ENCODE measurements around the gene FAM168A. TPM values are rescaled to one million over a fixed set of nuclear protein-coding genes. Genes with fewer than 3 reads are reported as not detected.

FAM168A gene
- total and polyA plus RNA-seq, 9 of the 15 experiments (the other 6 are each of a cell fraction or from before 2014, with no cell fraction given) = 0.44 to 7.2 (median 2.9) TPM

GRCh38 chr11:73376803-73377629 is 220.9 kb downstream of the FAM168A start (continued):
- TF ChIP-seq CHCHD3 (CRISPR knock-in tag; IDR thresholded peaks at IDR 0.05) = no peak
- no peak for TF ChIP-seq SMAD1 (IDR thresholded peaks at IDR 0.05; ENCODE audit: low read depth, low read length, partially characterized antibody)
- no peak for TF ChIP-seq HSF4 (CRISPR knock-in tag; IDR thresholded peaks at IDR 0.05; ENCODE audit: borderline replicate concordance)
- TF ChIP-seq EHMT2 (IDR thresholded peaks at IDR 0.05) = peak; percentile 63; the same call in 1 of the 2 replicates
- TF ChIP-seq ZNF263 (CRISPR knock-in tag; IDR thresholded peaks at IDR 0.05; ENCODE audit: borderline replicate concordance) = peak; percentile 73; the same call in 1 of the 2 replicates
- no peak for TF ChIP-seq CC2D1A (IDR thresholded peaks at IDR 0.05)
- TF ChIP-seq NCOR1 (IDR thresholded peaks at IDR 0.05) = 0 out of 2 replicates have a peak, but pooled peaks have one; percentile 28
- no peak for TF ChIP-seq LCOR (CRISPR knock-in tag; IDR thresholded peaks at IDR 0.05)
- TF ChIP-seq KLF10 (CRISPR knock-in tag; IDR thresholded peaks at IDR 0.05) = no peak
- TF ChIP-seq TBP (optimal IDR thresholded peaks at IDR 0.05; ENCODE audit: low read depth, low read length) = peak; percentile 58
- TF ChIP-seq HIVEP1 (CRISPR knock-in tag; IDR thresholded peaks at IDR 0.05) = no peak
- TF ChIP-seq, protein P1, sequence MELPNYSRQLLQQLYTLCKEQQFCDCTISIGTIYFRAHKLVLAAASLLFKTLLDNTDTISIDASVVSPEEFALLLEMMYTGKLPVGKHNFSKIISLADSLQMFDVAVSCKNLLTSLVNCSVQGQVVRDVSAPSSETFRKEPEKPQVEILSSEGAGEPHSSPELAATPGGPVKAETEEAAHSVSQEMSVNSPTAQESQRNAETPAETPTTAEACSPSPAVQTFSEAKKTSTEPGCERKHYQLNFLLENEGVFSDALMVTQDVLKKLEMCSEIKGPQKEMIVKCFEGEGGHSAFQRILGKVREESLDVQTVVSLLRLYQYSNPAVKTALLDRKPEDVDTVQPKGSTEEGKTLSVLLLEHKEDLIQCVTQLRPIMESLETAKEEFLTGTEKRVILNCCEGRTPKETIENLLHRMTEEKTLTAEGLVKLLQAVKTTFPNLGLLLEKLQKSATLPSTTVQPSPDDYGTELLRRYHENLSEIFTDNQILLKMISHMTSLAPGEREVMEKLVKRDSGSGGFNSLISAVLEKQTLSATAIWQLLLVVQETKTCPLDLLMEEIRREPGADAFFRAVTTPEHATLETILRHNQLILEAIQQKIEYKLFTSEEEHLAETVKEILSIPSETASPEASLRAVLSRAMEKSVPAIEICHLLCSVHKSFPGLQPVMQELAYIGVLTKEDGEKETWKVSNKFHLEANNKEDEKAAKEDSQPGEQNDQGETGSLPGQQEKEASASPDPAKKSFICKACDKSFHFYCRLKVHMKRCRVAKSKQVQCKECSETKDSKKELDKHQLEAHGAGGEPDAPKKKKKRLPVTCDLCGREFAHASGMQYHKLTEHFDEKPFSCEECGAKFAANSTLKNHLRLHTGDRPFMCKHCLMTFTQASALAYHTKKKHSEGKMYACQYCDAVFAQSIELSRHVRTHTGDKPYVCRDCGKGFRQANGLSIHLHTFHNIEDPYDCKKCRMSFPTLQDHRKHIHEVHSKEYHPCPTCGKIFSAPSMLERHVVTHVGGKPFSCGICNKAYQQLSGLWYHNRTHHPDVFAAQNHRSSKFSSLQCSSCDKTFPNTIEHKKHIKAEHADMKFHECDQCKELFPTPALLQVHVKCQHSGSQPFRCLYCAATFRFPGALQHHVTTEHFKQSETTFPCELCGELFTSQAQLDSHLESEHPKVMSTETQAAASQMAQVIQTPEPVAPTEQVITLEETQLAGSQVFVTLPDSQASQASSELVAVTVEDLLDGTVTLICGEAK (IDR thresholded peaks at IDR 0.05) = peak; percentile 80
- TF ChIP-seq, protein P1 (CRISPR knock-in tag; IDR thresholded peaks at IDR 0.05) = no peak
- TF ChIP-seq, protein P2, sequence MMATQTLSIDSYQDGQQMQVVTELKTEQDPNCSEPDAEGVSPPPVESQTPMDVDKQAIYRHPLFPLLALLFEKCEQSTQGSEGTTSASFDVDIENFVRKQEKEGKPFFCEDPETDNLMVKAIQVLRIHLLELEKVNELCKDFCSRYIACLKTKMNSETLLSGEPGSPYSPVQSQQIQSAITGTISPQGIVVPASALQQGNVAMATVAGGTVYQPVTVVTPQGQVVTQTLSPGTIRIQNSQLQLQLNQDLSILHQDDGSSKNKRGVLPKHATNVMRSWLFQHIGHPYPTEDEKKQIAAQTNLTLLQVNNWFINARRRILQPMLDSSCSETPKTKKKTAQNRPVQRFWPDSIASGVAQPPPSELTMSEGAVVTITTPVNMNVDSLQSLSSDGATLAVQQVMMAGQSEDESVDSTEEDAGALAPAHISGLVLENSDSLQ (IDR thresholded peaks at IDR 0.05) = peak; percentile 73
- no peak for TF ChIP-seq KLF16 (IDR thresholded peaks at IDR 0.05)
- TF ChIP-seq ZNF253 (CRISPR knock-in tag; conservative IDR thresholded peaks at IDR 0.05) = no peak
- TF ChIP-seq PRMT5 (CRISPR knock-in tag; IDR thresholded peaks at IDR 0.05) = no peak
- no peak for TF ChIP-seq SRF (CRISPR knock-in tag; IDR thresholded peaks at IDR 0.05)
- TF ChIP-seq RBM14 (IDR thresholded peaks at IDR 0.05; ENCODE audit: borderline replicate concordance, insufficient read depth, low read depth, low read length) = 0 out of 2 replicates have a peak, but pooled peaks have one; percentile 31
- TF ChIP-seq RAD21 (CRISPR knock-in tag; conservative IDR thresholded peaks at IDR 0.05 in 1 of 2, IDR thresholded peaks at IDR 0.05 in 1 of 2) = no peak
